HCT116 (cell line): ENCODE data around the gene FAM50B. TPM values are rescaled to one million over a fixed set of nuclear protein-coding genes. Genes with fewer than 3 reads are reported as not detected.

Source experiments
- ATAC-seq: fragments of 200-7000 bp; cut with Tn5 transposase; 2 replicates; pipeline ENCODE4 v1.9.1; 2020; ENCODE audit warnings: mild to moderate bottlenecking, moderate library complexity
- BruUV-seq: library from RNA; stranded (reverse); fragments of 400-500 nt; replicated peaks from 2 replicates; lab custom pipeline; 2021; lab: Mats Ljungman, UMichigan
- CTCF ChIA-PET: fragments of 300-600 bp; sonication (Branson Sonifier 250); formaldehyde crosslinking; loops from one replicate; lab custom pipeline; 2021; ENCODE audit warnings: antibody characterized with exemption; lab: Charles Lee
- POLR2A ChIA-PET: fragments of 300-600, 350-600 bp; sonication (Branson Sonifier 250); formaldehyde crosslinking; loops from one replicate; lab custom pipeline; 2021; ENCODE audit warnings: antibody characterized with exemption; lab: Charles Lee
- RAD21 ChIA-PET, 2 experiments: fragments of 300-600 bp; sonication (Branson Sonifier 250); formaldehyde crosslinking; loops; one replicate each; lab custom pipeline; 2023; ENCODE audit warnings: low total read pairs in 2 of 2; ENCODE audit not compliant: uncharacterized antibody in 2 of 2, unreplicated experiment in 2 of 2, low non-redundant PET in 1 of 2; lab: Charles Lee
- DNase-seq: peaks from one replicate; pipeline ENCODE4 v3.0.0-alpha.2; 2010; ENCODE audit warnings: low read depth, low spot score
- H2AFZ ChIP-seq: fragments of 200-600 bp; shearing (Covaris generic), sonication (generic); 2 replicates; pipeline ENCODE4 v1.6.1; 2017; ENCODE audit warnings: low read depth, mixed run types, mixed read lengths, antibody characterized with exemption, low read length; ENCODE audit not compliant: poor library complexity, severe bottlenecking
- H3K27ac ChIP-seq: 2 replicates; pipeline ENCODE4 v1.5.1; 2012; ENCODE audit warnings: low read depth, low read length
- H3K27me3 ChIP-seq: fragments of 200-600 bp; sonication (generic); 2 replicates; pipeline ENCODE4 v1.6.1; 2016; ENCODE audit warnings: mixed run types, low read length, mixed read lengths; ENCODE audit not compliant: insufficient read depth
- H3K36me3 ChIP-seq, 2 experiments: fragments of 200-500 bp in 1 of 2; fragments of 200-600 bp in 1 of 2; sonication (Bioruptor generic) in 1 of 2; sonication (generic) in 1 of 2; 2 replicates each; pipeline versions ENCODE4 v1.5.1 to v1.6.1; 2014 to 2016; ENCODE audit warnings: low read length in 2 of 2, inconsistent platforms in 1 of 2, mixed read lengths in 1 of 2, mixed run types in 1 of 2; ENCODE audit not compliant: insufficient read depth in 2 of 2, control insufficient read depth in 1 of 2
- H3K4me1 ChIP-seq, 2 experiments: fragments of 200-600 bp in 1 of 2; sonication (generic) in 1 of 2; 2 replicates each; pipeline versions ENCODE4 v1.5.1 to v1.6.1; 2012 to 2017; ENCODE audit warnings: low read length in 2 of 2, inconsistent platforms in 1 of 2, mild to moderate bottlenecking in 1 of 2, mixed read lengths in 1 of 2, mixed run types in 1 of 2, moderate library complexity in 1 of 2; ENCODE audit not compliant: insufficient read depth in 2 of 2, control insufficient read depth in 1 of 2
- H3K4me2 ChIP-seq: fragments of 200-600 bp; sonication (generic); 2 replicates; pipeline ENCODE4 v1.6.1; 2017; ENCODE audit warnings: mixed run types, low read length, mixed read lengths
- H3K4me3 ChIP-seq, 2 experiments: fragments of 200-600 bp in 1 of 2; sonication (generic) in 1 of 2; replicated peaks in 1 of 2; 2 replicates each; pipeline ENCODE4 v1.5.1; 2011 to 2016; ENCODE audit warnings: low read length in 2 of 2, control low read depth in 1 of 2, low read depth in 1 of 2, mild to moderate bottlenecking in 1 of 2, mixed read lengths in 1 of 2, mixed run types in 1 of 2
- H3K79me2 ChIP-seq: fragments of 200-600 bp; sonication (generic); 2 replicates; pipeline ENCODE4 v1.6.1; 2017; ENCODE audit warnings: mild to moderate bottlenecking, mixed run types, low read length, moderate library complexity, mixed read lengths; ENCODE audit not compliant: insufficient read depth
- H3K9ac ChIP-seq: fragments of 200-600 bp; sonication (generic); 2 replicates; pipeline ENCODE4 v1.6.1; 2016; ENCODE audit warnings: low read length, mixed read lengths
- H3K9me2 ChIP-seq: fragments of 200-600 bp; sonication (generic), shearing (Covaris generic); 2 replicates; pipeline ENCODE4 v1.6.1; 2017; ENCODE audit warnings: mixed run types, mild to moderate bottlenecking, moderate library complexity; ENCODE audit not compliant: insufficient read depth
- H3K9me3 ChIP-seq, 2 experiments: fragments of 200-500 bp in 1 of 2; fragments of 200-600 bp in 1 of 2; sonication (Bioruptor generic) in 1 of 2; sonication (generic) in 1 of 2; 2 replicates each; pipeline ENCODE4 v1.6.1; 2014 to 2017; ENCODE audit warnings: low read length in 2 of 2, mixed read lengths in 2 of 2, inconsistent platforms in 1 of 2, low read depth in 1 of 2, mild to moderate bottlenecking in 1 of 2, mixed run types in 1 of 2, moderate library complexity in 1 of 2; ENCODE audit not compliant: control insufficient read depth in 1 of 2, insufficient read depth in 1 of 2
- H4K20me1 ChIP-seq: fragments of 200-600 bp; sonication (generic), shearing (Covaris generic); 2 replicates; pipeline ENCODE4 v1.6.1; 2017; ENCODE audit warnings: mixed run types, mild to moderate bottlenecking, moderate library complexity; ENCODE audit not compliant: insufficient read depth
- CEBPB ChIP-seq: IDR thresholded peaks from 2 replicates; pipeline ENCODE4 v1.6.1; 2012; ENCODE audit warnings: low read depth
- CTCF ChIP-seq, 3 experiments: fragments of 200-600 bp in 1 of 3; sonication (generic) in 1 of 3; IDR thresholded peaks in 2 of 3; conservative IDR thresholded peaks in 1 of 3; 2 replicates each; pipeline ENCODE4 v1.5.1; 2012 to 2017; ENCODE audit warnings: low read depth in 2 of 3, low read length in 2 of 3, antibody characterized with exemption in 1 of 3, borderline replicate concordance in 1 of 3, control low read depth in 1 of 3, mild to moderate bottlenecking in 1 of 3, mixed read lengths in 1 of 3, mixed run types in 1 of 3, moderate library complexity in 1 of 3; ENCODE audit not compliant: insufficient read depth in 1 of 3
- EGR1 ChIP-seq: IDR thresholded peaks from 2 replicates; pipeline ENCODE4 v1.6.1; 2012; ENCODE audit warnings: low read depth
- EZH2 ChIP-seq: fragments of 200-600 bp; sonication (generic); IDR thresholded peaks from 2 replicates; pipeline ENCODE4 v1.6.1; 2017; ENCODE audit warnings: antibody characterized with exemption, mixed run types
- EZH2phosphoT487 ChIP-seq: fragments of 200-600 bp; IDR thresholded peaks from 2 replicates; pipeline ENCODE4 v1.6.1; 2018; ENCODE audit warnings: antibody characterized with exemption, borderline replicate concordance
- FOSL1 ChIP-seq: IDR thresholded peaks from 2 replicates; pipeline ENCODE4 v1.6.1; 2012; ENCODE audit warnings: low read depth
- JUND ChIP-seq: IDR thresholded peaks from 2 replicates; pipeline ENCODE4 v1.6.1; 2012
- MAX ChIP-seq: IDR thresholded peaks from 2 replicates; pipeline ENCODE4 v1.6.1; 2012
- POLR2A ChIP-seq: IDR thresholded peaks from 2 replicates; pipeline ENCODE4 v1.7.0; 2011; ENCODE audit warnings: borderline replicate concordance; ENCODE audit not compliant: insufficient read depth, insufficient read length; ENCODE audit errors: extremely low read depth
- RAD21 ChIP-seq: IDR thresholded peaks from 2 replicates; pipeline ENCODE4 v1.6.1; 2012; ENCODE audit warnings: low read depth, mild to moderate bottlenecking
- SIN3A ChIP-seq: IDR thresholded peaks from 2 replicates; pipeline ENCODE4 v1.6.1; 2012; ENCODE audit warnings: low read depth
- SP1 ChIP-seq: IDR thresholded peaks from 2 replicates; pipeline ENCODE4 v1.6.1; 2012; ENCODE audit warnings: low read depth
- SRF ChIP-seq: IDR thresholded peaks from 2 replicates; pipeline ENCODE4 v1.6.1; 2012; ENCODE audit warnings: low read depth
- YY1 ChIP-seq: IDR thresholded peaks from 2 replicates; pipeline ENCODE4 v1.6.1; 2011; ENCODE audit warnings: low read length, low read depth, moderate library complexity, mild to moderate bottlenecking; ENCODE audit not compliant: insufficient replicate concordance; ENCODE audit errors: extremely low read depth
- ZBTB33 ChIP-seq: IDR thresholded peaks from 2 replicates; pipeline ENCODE4 v1.6.1; 2011; ENCODE audit warnings: mild to moderate bottlenecking, low read length, moderate library complexity; ENCODE audit not compliant: insufficient replicate concordance; ENCODE audit errors: extremely low read depth
- ZFX ChIP-seq: fragments of 450-650 bp; IDR thresholded peaks from 2 replicates; pipeline ENCODE4 v1.6.1; 2017
- ZNF274 ChIP-seq: fragments of 200-500 bp; sonication (Bioruptor generic); IDR thresholded peaks from 2 replicates; pipeline ENCODE4 v1.6.1; 2014; ENCODE audit warnings: mild to moderate bottlenecking, low read depth, low read length, inconsistent platforms
- intact Hi-C: fragments of 100-400 bp; cut with micrococcal nuclease; formaldehyde crosslinking; loops from 2 replicates; pipeline ENCODE4 v1.10.0; 2022
- total RNA-seq: library from RNA; stranded (reverse); gene quantifications from one replicate; pipeline ENCODE4 v1.2.1, GENCODE V29; 2021; ENCODE audit not compliant: unreplicated experiment
- TF ChIP-seq, protein P1 (sequence below): IDR thresholded peaks from 2 replicates; pipeline ENCODE4 v1.6.1; 2012; ENCODE audit warnings: low read depth

Gene FAM50B
- total RNA-seq, 1 experiment from 2014 or later = 0.86 TPM

DNA sequence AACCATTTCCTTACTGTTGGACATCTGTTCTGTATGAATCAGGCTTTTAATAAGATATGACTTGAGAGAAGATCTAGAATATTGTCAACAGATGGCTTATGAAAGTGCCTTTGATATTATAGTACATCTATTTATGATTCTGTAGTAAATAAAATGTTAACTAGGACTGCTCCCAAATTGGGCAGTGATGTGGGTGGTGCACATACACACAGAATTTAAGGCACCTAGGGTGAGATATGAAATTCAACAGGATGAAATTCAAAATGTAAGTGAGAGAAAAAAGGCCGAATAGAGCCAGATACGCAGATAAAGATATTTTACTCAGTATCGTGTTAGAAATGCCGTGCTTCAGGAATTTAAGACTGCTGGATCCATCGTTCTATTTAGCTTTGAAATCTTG, 26.3 kb downstream of the FAM50B start:
- H3K27me3 ChIP-seq = no peaks in the 10 kb centered on the region
- CTCF ChIA-PET = no interaction called here
- H3K27ac ChIP-seq = no peak overlapping the region
- no peak overlapping the region for H3K4me3 ChIP-seq
- DNase-seq (no peak), ATAC-seq (no peak)
- no peak overlapping the region for H2AFZ ChIP-seq
- POLR2A ChIA-PET = no interaction called here
- intact Hi-C loops = no loop called here
- no peaks in the 10 kb centered on the region for H3K4me1 ChIP-seq
- no peak for TF ChIP-seq ZNF274
- TF ChIP-seq SRF = no peak
- no peak for TF ChIP-seq POLR2A
- TF ChIP-seq CTCF (IDR thresholded peaks at IDR 0.05 in 2 of 3, conservative IDR thresholded peaks at IDR 0.05 in 1 of 3; ENCODE audit: borderline replicate concordance in 1 of 3, insufficient read depth in 1 of 3, low read depth in 2 of 3, low read length in 2 of 3) = no peak
- no peak for TF ChIP-seq FOSL1
- TF ChIP-seq EZH2 = no peak
- TF ChIP-seq EZH2phosphoT487 = no peak
- TF ChIP-seq SP1 = no peak
- no peak for TF ChIP-seq CEBPB
- no peak for TF ChIP-seq JUND
- no peak for TF ChIP-seq RAD21
- no peak for TF ChIP-seq SIN3A
- no peak for TF ChIP-seq EGR1
- no peak for TF ChIP-seq ZBTB33
- no peak for TF ChIP-seq MAX
- TF ChIP-seq YY1 = no peak
- TF ChIP-seq, protein P1, sequence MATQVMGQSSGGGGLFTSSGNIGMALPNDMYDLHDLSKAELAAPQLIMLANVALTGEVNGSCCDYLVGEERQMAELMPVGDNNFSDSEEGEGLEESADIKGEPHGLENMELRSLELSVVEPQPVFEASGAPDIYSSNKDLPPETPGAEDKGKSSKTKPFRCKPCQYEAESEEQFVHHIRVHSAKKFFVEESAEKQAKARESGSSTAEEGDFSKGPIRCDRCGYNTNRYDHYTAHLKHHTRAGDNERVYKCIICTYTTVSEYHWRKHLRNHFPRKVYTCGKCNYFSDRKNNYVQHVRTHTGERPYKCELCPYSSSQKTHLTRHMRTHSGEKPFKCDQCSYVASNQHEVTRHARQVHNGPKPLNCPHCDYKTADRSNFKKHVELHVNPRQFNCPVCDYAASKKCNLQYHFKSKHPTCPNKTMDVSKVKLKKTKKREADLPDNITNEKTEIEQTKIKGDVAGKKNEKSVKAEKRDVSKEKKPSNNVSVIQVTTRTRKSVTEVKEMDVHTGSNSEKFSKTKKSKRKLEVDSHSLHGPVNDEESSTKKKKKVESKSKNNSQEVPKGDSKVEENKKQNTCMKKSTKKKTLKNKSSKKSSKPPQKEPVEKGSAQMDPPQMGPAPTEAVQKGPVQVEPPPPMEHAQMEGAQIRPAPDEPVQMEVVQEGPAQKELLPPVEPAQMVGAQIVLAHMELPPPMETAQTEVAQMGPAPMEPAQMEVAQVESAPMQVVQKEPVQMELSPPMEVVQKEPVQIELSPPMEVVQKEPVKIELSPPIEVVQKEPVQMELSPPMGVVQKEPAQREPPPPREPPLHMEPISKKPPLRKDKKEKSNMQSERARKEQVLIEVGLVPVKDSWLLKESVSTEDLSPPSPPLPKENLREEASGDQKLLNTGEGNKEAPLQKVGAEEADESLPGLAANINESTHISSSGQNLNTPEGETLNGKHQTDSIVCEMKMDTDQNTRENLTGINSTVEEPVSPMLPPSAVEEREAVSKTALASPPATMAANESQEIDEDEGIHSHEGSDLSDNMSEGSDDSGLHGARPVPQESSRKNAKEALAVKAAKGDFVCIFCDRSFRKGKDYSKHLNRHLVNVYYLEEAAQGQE = no peak
- no peak for TF ChIP-seq ZFX
- no peaks in the 10 kb centered on the region for H3K9me2 ChIP-seq
- H3K9me3 ChIP-seq = no peaks in the 10 kb centered on the region
- H3K9ac ChIP-seq = no peak overlapping the region
- RAD21 ChIA-PET = no interaction called here
- no TSS peak for BruUV-seq
- no peak overlapping the region for H3K4me2 ChIP-seq
- no peaks in the 10 kb centered on the region for H3K79me2 ChIP-seq
- no peaks in the 10 kb centered on the region for H4K20me1 ChIP-seq
- H3K36me3 ChIP-seq = no peaks in the 10 kb centered on the region
